HG03378 (cell line): Measurements from ENCODE around the gene SERPINA3.
"Not testable (repeated sequence)": the region's sequence is repeated elsewhere in the genome, so short reads cannot be mapped to it uniquely, and the experiment has no call there.

Source experiments
- ATAC-seq: cut with Tn5 transposase; IDR thresholded peaks from one replicate; pipeline ENCODE4 v1.9.1; 2021; ENCODE audit warnings: mild to moderate bottlenecking, moderate library complexity; ENCODE audit not compliant: unreplicated experiment

SERPINA3 gene

DNA sequence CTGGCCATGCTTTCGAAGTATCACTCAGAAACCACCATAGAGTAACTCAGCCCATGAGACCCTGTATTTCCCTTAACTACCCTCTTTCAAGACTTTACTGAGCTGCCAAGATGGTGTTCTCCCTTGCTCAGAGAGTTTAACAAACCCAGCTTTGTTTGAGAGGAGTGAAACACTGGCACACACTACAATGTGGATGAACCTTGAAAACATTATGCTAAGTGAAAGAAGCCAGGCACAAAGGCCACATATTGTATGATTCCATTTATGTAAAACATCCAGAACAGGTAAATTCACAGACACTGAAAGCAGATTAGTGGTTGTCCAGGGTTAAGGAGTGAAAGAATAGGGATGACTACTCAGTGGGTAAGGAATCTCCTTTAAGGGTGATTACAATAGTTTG lies 18.9 kb downstream of the SERPINA3 start:
- ATAC-seq: no peak

DNA sequence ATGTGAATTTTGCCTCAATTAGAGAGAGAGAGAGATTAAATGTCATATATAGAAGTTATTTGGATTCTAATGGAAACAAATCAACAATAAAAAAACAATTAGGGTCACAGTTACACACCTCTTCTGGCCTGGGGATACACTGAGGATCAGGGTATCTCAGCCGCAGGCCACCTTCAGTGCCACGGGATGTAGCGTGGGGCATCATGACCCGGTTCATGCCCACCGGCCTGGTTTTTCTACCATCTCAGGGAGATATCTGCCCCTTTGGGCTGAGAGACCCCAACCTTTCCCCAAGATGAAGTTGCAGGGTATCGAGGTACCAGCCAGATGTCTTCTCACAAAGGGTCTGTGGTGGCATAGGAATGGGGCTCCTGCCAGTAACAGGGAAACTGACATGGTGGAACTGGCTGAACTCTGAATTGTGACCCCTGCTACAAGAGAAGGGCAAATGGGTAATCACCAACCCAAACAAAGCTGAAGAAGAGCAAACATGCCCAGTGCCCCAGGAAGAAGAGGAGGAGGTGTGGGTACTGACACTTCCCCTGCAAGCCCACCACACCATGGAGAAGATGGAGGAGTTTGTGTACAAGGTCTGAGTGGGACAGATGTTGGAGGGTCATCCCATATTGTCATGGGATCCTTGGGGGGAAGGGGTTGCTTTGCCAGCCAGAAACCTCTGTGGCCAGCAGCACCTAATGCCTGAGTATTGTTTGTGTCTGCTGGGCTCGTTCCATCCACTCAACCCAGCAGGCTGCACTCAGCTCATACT lies 19.5 kb downstream of the SERPINA3 start:
- no peak for ATAC-seq

DNA sequence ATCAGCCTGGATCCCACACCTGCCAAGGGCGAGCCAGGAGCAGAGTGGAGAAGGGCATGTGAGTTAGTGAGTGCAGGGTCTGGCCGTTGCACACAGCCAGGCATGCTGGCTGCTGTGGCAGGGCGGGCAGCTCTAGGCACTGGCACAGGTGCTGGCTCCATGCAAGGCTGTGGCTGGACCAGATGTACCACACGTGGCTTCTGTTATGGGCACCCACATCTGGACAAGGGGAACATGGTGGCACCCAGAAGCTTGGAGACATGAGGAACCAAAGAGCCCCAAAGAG lies 20.1 kb downstream of the SERPINA3 start:
- no peak for ATAC-seq

DNA sequence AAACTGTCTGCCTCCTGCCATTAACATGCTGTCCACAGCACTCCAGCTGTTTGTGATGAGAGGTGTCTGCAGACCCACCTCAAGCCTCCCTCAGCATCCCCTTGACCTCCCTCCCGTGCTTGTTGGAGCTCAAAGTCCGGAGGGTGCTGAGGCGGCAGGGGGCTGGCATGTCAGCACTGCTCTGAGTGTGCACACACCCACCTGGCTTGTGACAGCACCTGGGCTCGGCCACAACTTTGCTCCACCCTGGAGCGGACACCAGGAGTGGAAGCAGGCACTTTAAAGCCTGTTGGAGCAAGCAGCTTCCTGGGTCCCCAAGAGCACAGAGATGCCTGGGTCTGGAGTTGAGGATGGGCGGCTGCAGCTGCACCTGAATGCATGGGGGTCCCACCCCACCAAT lies 20.9 kb downstream of the SERPINA3 start:
- no peak for ATAC-seq

DNA sequence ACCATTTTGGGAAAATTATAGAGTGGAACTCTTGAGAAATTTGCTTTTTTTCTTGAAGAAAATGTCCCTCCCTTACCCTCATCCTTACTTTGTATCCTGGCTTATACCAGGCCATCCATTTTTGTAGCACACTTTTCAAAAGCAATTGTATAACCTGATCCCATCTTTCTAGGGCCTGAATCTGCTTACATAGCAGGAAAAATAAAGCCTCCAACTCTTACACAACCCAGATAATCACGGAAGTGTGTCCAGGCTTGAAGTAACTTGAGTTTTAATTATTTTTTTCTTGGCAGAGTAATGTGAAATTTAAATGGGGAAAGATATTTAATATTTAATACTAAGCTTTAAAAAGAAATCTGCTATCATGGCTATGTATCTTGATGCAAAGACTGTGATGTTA lies 23.0 kb downstream of the SERPINA3 start:
- ATAC-seq: no peak

DNA sequence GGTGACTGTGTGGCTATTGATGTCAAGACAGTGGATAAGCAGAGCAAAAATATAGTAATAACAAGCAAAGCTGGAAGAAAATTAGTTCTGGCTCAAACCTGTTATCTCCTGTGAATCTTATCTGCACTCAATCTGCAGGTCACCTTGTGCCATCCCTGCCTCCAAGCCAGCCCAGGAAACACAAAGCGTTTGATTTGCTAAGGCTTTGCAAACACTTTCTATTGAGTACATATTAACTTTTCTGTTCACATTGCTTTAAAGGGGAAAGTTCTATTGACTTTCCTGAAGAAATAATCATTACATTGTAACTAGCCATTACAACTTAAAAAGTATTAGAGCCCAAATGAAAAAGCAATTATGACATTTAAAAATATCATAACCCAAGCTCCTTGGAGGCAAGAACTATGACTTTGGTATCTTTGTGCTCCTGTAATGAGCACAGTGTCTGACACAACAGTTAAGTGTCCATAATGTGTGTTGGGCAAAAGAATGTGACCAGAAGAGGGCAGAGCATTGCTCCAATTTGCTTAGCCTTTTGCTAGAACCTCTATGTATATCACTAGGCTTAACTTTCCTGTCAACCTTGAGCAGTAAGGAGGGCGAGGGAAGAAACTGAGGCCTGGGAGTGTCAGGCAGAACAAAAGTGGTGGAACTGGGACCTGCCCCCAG lies 24.7 kb downstream of the SERPINA3 start:
- no peak for ATAC-seq

DNA sequence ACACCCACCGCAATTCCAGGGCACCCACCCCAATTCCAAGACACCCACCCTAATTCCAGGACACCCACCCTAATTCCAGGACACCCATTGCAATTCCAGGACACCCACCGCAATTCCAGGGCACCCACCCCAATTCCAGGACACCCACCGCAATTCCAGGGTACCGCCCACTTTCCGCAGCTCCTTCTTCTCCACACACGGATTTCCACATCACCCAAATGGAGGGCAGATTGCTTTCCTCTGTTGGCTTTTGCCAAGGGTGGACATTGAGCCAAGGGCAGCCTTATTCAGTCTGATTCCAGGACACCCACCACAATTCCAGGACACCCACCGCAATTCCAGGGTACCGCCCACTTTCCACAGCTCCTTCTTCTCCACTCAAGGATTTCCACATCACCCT lies 25.6 kb downstream of the SERPINA3 start:
- not testable (repeated sequence) for ATAC-seq

DNA sequence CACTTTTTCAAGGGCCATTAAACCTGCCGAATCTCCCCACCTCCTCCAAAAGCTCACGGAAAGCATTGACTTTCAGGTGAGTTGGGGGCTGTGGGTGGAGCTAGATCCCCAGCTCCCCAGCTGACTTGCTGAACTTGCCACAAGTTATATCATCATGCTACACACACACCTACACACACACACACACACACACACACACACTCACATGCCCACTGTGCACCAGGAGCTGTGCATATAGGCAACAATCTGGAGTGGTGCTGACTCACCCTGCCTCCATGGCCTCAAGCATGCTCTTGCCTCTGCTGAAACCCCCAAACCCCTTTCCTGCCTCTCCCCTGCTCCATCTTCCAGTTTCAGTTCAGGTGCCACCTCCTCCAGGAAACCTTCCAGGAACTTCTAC lies 26.1 kb downstream of the SERPINA3 start:
- ATAC-seq: no peak

DNA sequence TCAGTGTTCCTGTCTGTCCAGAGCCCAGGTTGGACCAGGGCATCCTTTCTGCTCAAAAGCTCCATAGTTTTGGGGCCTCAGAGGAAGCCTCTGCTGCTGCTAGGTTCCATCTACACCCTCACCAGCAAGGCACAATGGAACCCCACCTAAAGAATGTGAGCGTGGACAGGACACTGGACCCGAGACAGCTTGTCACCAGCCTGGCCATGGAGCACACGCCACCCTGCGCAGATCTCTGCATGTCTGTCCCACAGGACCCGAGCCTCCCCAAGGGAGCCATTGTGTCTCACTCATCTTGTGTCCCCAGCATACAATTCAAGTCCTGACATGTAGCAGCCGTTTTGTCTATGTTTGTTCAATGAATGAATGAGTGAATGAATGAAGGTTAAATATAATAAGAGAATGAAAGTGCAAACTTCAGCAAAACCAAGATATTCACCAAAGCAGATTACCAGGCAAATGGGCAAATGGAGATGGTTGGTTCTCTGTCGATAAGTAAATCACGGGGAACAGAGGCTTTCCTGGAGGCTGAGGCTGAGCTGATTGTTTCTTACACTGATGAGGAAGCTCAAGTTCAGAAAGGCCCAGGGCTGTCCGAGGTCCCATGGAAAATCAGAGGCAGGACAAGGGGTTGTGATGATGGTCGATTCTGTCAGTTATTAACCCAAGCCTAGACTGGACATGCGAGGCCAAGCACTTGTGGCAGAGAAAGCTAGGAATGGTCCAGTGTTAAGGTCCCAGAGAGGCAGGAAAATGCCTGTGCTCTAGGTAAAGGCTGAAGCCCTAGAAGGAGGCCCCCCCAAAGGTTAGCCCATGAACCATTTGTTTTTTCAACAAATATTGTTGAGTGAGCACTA lies 27.0 kb downstream of the SERPINA3 start:
- no peak for ATAC-seq

DNA sequence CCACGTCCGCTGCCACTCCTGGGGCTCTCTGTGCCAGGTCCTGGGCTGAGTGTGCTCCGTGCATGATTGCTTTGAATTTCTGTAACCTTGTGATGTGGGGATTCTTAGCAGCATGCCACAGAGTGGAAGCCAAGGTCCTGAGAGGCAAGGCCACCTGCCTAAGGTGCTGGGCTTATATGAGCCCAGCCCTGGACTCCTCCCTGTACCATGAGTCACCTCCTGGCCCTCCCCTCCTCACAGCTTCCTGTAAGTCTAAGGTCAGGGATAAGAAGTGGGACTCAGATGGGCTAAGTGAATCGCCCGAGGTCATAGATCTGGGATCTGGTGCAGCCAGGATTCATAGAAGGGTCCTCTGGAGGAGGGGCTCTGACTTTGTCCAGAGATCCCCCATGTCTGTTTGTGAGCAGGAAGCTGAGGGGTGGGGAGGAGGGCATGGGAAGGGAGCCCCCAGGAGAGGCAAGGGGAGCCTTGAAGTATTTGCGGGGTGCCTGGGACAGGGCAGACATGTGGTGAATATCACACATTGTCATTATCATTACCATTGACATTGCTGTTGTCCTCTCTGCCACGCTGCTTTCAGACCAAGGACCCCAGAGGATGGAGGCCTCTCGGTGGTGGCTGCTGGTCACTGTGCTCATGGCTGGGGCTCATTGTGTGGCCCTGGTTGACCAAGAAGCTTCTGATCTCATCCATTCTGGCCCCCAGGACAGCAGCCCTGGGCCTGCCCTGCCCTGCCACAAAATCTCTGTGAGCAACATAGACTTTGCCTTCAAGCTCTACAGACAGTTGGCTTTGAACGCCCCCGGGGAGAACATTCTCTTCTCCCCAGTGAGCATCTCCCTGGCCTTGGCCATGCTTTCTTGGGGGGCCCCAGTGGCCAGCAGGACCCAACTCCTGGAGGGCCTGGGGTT lies 28.8 kb downstream of the SERPINA3 start:
- no peak for ATAC-seq

DNA sequence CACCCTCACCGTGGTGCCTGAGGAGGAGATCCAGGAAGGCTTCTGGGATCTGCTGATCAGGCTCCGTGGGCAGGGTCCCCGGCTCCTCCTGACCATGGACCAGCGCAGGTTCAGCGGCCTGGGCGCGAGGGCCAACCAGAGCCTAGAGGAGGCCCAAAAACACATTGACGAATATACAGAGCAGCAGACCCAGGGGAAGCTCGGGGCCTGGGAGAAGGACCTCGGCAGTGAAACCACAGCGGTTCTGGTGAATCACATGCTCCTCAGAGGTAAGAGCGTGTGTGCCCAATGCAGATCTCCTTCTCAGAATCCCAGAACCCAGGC lies 29.4 kb downstream of the SERPINA3 start:
- no peak for ATAC-seq

DNA sequence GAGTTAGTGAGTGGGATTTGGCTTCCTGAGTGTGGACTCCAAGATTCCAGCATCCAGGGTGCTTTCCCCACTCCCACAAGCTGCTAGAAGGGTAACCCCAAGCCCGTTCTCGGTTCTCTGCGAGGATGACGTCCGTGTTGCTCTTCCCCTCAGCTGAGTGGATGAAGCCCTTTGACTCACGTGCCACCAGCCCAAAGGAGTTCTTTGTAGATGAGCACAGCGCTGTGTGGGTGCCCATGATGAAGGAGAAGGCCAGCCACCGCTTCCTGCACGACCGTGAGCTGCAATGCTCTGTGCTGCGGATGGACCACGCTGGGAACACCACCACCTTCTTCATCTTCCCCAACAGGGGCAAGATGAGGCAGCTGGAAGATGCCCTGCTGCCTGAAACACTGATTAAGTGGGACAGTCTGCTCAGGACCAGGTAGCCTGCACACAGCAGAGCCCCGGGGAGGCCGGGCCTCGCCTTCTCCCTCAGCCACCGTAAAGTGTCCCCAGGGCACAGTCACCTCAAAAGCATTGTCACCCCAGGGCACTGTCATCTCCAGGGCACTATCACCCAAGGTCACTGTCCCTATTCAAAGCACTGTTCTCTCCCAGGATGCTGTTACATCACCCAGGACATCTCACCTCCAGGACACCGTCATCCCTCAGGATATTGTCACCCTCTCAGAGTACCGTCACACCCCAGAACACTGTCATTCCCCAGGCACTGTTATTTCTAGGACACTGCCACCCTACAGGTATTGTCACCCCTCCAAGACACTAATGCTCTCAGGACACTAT lies 31.3 kb downstream of the SERPINA3 start:
- no peak for ATAC-seq

DNA sequence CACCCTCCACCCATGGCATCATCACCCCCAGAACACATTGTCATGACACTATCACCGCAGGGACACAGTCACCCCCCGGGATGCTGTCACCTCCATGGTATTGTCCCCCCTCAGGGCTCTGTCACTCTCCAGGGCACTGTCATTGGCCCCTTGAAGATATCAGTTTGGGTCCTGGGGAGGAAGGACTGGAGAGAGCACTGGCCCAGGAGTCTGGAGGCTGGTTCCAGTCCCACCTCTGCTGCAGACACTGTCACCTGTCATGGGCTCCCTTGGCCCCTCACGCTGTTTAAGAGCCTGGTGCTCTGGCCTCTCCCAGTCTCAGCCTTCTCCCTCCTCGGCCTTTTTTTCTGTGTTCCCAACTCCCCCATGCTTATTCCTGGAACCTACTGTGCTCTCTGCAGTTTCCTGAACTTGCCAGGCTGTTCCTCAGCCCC lies 31.9 kb downstream of the SERPINA3 start:
- no peak for ATAC-seq

DNA sequence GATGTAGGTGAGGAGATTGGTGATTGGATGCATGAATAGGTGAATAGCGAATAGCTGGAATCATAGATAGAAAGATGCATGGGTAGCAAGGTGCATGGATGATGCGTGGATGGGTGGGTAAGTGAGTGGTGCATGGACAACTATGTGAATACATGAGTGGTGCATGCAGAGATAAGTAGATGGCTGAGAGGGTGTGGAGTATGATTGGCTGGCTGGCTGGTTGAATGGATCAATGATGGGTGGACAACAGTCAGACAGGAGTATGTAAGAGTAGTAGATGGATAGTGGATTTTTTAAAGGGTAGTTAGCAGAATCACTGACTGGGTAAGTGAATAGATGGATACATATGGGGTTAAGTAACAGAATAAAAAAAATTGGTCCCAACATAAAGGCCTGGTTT lies 33.9 kb downstream of the SERPINA3 start:
- no peak for ATAC-seq

DNA sequence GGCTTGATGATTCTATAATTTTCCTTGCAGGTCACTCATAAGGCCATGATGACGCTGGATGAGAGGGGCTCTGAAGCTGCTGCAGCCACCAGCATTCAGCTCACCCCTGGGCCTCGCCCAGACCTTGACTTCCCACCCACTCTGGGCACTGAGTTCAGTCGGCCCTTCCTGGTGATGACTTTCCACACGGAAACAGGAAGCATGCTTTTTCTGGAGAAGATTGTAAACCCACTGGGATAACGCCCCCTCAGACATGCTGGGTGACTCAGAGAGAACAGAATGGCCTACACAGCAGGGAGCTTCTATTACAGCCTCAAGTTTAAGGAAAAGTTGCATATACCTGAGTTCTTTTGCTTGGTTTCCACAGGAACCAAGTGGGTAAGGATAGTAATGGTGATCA lies 34.3 kb downstream of the SERPINA3 start:
- ATAC-seq: no peak

DNA sequence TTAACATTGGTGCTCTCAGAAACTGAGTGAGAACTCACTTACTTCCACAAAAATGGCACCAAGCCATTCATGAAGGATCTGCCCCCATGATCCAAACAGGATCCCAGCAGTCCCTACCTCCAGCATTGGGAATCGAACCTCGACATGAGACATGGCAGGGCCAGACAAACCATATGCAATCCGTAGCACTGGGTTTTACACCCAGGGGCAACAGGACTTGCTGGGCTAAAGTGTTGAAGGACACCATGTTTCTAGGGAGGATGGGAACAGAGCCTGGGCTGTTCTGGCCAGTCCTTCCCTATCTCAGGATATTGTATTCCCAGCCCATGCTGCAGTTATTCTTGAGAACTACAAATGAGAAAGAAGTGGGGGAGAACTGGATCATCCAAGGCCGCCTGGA lies 36.6 kb downstream of the SERPINA3 start:
- ATAC-seq: no peak

DNA sequence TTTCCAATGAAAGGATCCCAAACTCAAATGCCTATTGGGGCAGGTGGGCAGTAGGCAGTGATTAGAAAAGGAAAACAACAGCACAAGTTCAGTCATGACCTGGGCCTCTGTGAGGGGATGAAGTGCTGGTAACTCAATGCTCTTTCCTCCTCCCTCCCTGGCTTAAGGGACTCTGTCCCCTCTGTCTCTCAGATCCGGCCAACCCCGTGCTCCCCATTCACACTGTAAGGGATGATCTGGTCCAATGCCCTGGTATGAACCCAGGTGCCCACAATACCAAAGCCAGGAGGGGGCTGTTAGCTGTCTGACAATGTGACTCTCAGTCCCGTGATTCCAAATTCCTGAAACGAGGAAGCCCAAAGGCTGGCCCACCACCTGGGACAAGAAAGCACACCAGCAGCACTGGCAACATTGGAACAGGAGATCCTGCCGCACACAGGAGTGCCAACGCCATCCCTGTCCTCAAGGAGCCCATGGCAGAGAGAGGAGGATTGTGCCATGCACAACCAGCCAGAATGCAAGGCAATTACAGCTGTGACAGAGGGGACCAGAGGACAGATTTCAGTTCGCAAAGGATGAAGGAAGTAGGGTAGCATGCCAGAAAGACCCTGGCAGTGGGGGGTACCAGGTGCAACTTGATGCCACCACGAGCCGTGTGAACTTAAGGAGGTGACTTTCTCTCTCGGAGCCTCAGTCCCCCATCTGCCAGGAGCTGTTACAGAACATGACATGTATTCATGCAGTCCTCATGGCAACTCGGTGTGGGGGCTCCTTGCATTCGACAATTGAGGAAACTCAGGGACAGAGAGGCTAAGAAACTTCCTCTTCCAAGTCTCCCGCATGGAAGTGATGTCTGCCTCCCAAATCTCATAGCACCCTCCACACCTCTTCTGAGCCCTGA lies 37.6 kb downstream of the SERPINA3 start:
- no peak for ATAC-seq

DNA sequence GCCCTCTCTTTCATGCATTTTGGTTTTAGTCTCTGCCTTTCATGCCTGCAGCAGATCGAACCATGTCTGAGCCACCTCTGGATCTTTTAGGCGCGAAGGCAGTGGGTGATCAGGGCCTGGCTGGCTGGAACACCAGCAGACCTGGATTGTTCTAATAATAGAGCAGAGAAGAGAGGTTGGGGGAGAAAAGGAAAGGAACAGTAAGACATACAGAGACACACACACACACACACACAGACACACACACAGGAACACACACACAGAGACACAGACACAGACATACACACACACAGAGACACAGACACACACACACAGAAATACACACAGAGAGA lies 38.2 kb downstream of the SERPINA3 start:
- ATAC-seq: no peak
